GM06990 (cell line): ENCODE measurements around the gene TTLL5.

Experiments
- DNase-seq: peaks from one replicate; pipeline ENCODE4 v3.0.0-alpha.2; 2011; ENCODE audit not compliant: insufficient read length; ENCODE audit errors: extremely low read depth
- H3K27me3 ChIP-seq: replicated peaks from 2 replicates; pipeline ENCODE4 v1.6.0; 2011; ENCODE audit warnings: low read length; ENCODE audit not compliant: control insufficient read depth, insufficient read depth
- H3K36me3 ChIP-seq: 2 replicates; pipeline ENCODE4 v1.5.1; 2011; ENCODE audit warnings: low read length; ENCODE audit not compliant: control insufficient read depth, insufficient read depth
- H3K4me3 ChIP-seq: replicated peaks from 2 replicates; pipeline ENCODE4 v1.5.1; 2011; ENCODE audit warnings: low read depth, mild to moderate bottlenecking, control low read depth, low read length
- CTCF ChIP-seq: IDR thresholded peaks from 2 replicates; pipeline ENCODE4 v1.5.1; 2011; ENCODE audit warnings: low read length, control low read depth, mild to moderate bottlenecking, inconsistent platforms; ENCODE audit not compliant: insufficient read depth, poor library complexity, severe bottlenecking

Gene TTLL5

GRCh38 chr14:75645056-75645455, 16.0 kb upstream of the TTLL5 start:
- H3K36me3 ChIP-seq: peaks cover 2% of the 10 kb centered on the region
- DNase-seq: no peak
- no peak for TF ChIP-seq CTCF
- no peaks in the 10 kb centered on the region for H3K27me3 ChIP-seq
- no peak overlapping the region for H3K4me3 ChIP-seq

- DNase-seq: no peak
- no peak for TF ChIP-seq CTCF
- H3K27me3 ChIP-seq: no peaks in the 10 kb centered on the region
- H3K4me3 ChIP-seq: no peak overlapping the region
- H3K36me3 ChIP-seq: peaks cover 13% of the 10 kb centered on the region
Observed at GRCh38 chr14:75646762-75647161, 14.3 kb upstream of the TTLL5 start.

GRCh38 chr14:75647640-75648039, 13.4 kb upstream of the TTLL5 start:
- no peak for TF ChIP-seq CTCF
- Histone ChIP-seq H3K27me3 (no peaks in the 10 kb centered on the region), H3K36me3 (peaks cover 16% of the 10 kb centered on the region), H3K4me3 (no peak overlapping the region)
- DNase-seq: no peak

GRCh38 chr14:75648066-75648838, 12.8 kb upstream of the TTLL5 start:
- Histone ChIP-seq H3K27me3 (no peaks in the 10 kb centered on the region), H3K4me3 (no peak overlapping the region), H3K36me3 (peaks cover 18% of the 10 kb centered on the region)
- no peak for DNase-seq
- TF ChIP-seq CTCF: no peak

- Histone ChIP-seq H3K4me3 (no peak overlapping the region), H3K36me3 (peaks cover 18% of the 10 kb centered on the region), H3K27me3 (no peaks in the 10 kb centered on the region)
- no peak for TF ChIP-seq CTCF
- DNase-seq: no peak
Observed at GRCh38 chr14:75649337-75649736, 11.7 kb upstream of the TTLL5 start.
